Tibial nerve (tissue), 4 donors: ENCODE data around the gene CNTNAP5.

ENCODE experiments used
- EP300 ChIP-seq, 2 donors: sonication (generic); formaldehyde crosslinking; IDR thresholded peaks; one replicate each; pipeline ENCODE4 v1.6.1; 2017; ENCODE audit warnings: antibody characterized with exemption in 2 of 2, mild to moderate bottlenecking in 1 of 2
- POLR2A ChIP-seq, 2 donors: fragments of 450-650 bp; IDR thresholded peaks; one replicate each; pipeline ENCODE4 v1.6.1; 2017; ENCODE audit warnings: antibody characterized with exemption in 2 of 2, mild to moderate bottlenecking in 2 of 2, moderate library complexity in 2 of 2
- TF ChIP-seq, protein P1 (sequence below), 5 experiments: fragments of 200-600 bp in 3 of 5; fragments of 450-650 bp in 2 of 5; sonication (generic) in 3 of 5; IDR thresholded peaks; one replicate each; pipeline ENCODE4 v1.5.1; 2016 to 2019; ENCODE audit warnings: antibody characterized with exemption in 5 of 5, mild to moderate bottlenecking in 3 of 5, moderate library complexity in 2 of 5

DNA sequence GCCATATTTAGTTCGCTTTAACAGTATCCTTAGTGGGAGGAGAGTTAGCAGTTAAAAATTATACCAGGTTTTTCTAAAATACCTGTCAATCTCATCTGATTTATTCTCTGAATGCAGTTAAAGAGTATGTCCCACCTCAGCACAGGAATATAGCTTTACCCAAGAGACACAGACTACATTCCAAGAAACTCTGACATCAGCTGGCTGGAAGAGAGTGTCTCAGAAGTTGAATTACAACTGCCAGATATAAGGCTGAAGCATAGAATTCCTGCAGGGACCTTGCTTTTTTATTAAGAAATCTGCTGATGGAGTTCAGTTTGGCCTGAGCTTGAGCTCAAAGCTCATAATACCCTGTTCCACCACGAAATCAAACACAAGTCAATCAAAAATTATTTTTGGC lies 25.4 kb upstream of the CNTNAP5 start:
- TF ChIP-seq EP300 (IDR thresholded peaks at IDR 0.05), result no peak
- TF ChIP-seq, protein P1, sequence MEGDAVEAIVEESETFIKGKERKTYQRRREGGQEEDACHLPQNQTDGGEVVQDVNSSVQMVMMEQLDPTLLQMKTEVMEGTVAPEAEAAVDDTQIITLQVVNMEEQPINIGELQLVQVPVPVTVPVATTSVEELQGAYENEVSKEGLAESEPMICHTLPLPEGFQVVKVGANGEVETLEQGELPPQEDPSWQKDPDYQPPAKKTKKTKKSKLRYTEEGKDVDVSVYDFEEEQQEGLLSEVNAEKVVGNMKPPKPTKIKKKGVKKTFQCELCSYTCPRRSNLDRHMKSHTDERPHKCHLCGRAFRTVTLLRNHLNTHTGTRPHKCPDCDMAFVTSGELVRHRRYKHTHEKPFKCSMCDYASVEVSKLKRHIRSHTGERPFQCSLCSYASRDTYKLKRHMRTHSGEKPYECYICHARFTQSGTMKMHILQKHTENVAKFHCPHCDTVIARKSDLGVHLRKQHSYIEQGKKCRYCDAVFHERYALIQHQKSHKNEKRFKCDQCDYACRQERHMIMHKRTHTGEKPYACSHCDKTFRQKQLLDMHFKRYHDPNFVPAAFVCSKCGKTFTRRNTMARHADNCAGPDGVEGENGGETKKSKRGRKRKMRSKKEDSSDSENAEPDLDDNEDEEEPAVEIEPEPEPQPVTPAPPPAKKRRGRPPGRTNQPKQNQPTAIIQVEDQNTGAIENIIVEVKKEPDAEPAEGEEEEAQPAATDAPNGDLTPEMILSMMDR (IDR thresholded peaks at IDR 0.05), result no peak
- TF ChIP-seq POLR2A (IDR thresholded peaks at IDR 0.05), result no peak
